Mesenchymal stem cell (in vitro differentiated cells and primary cell): Measurements from ENCODE around the gene SETDB2.

Source experiments
- DNase-seq: peaks from one replicate; pipeline ENCODE4 v3.0.0-alpha.2; 2013
- H2AFZ ChIP-seq: one replicate; pipeline ENCODE4 v1.6.1; 2013; ENCODE audit warnings: low read depth, mild to moderate bottlenecking, control low read depth, inconsistent platforms, low read length, moderate library complexity
- H2AK5ac ChIP-seq: 2 replicates; pipeline ENCODE4 v1.6.1; 2013; ENCODE audit warnings: low read length, moderate library complexity, mild to moderate bottlenecking, inconsistent platforms; ENCODE audit not compliant: severe bottlenecking
- H2BK120ac ChIP-seq: one replicate; pipeline ENCODE4 v1.6.1; 2013; ENCODE audit warnings: low read depth, mild to moderate bottlenecking, inconsistent platforms, low read length, moderate library complexity
- H2BK12ac ChIP-seq, 2 experiments: one replicate each; pipeline ENCODE4 v1.6.1; 2013; ENCODE audit warnings: inconsistent platforms in 2 of 2, low read length in 2 of 2, mild to moderate bottlenecking in 2 of 2, moderate library complexity in 2 of 2, control low read depth in 1 of 2
- H2BK15ac ChIP-seq: one replicate; pipeline ENCODE4 v1.6.1; 2013; ENCODE audit warnings: mild to moderate bottlenecking, low read depth, inconsistent platforms; ENCODE audit not compliant: poor library complexity, severe bottlenecking
- H2BK5ac ChIP-seq: 2 replicates; pipeline ENCODE4 v1.6.1; 2013; ENCODE audit warnings: low read depth, mild to moderate bottlenecking, low read length, control low read depth, inconsistent platforms; ENCODE audit not compliant: poor library complexity, severe bottlenecking
- H3K14ac ChIP-seq, 2 experiments: one replicate each; pipeline ENCODE4 v1.6.1; 2013; ENCODE audit warnings: inconsistent platforms in 2 of 2, low read length in 2 of 2, control low read depth in 1 of 2, mild to moderate bottlenecking in 1 of 2, moderate library complexity in 1 of 2
- H3K18ac ChIP-seq, 2 experiments: one replicate each; pipeline ENCODE4 v1.6.1; 2013; ENCODE audit warnings: inconsistent platforms in 2 of 2, low read length in 2 of 2, control low read depth in 1 of 2, low read depth in 1 of 2, mild to moderate bottlenecking in 1 of 2
- H3K23ac ChIP-seq, 2 experiments: one replicate each; pipeline ENCODE4 v1.6.1; 2013; ENCODE audit warnings: inconsistent platforms in 2 of 2, low read length in 2 of 2, mild to moderate bottlenecking in 2 of 2, moderate library complexity in 2 of 2, control low read depth in 1 of 2
- H3K27ac ChIP-seq: 2 replicates; pipeline ENCODE4 v1.5.1; 2013; ENCODE audit warnings: mild to moderate bottlenecking, moderate library complexity, low read length, control low read depth, inconsistent platforms; ENCODE audit not compliant: poor library complexity, severe bottlenecking
- H3K27me3 ChIP-seq, 2 experiments: 2 replicates each; pipeline versions ENCODE4 v1.6.1 to v1.7.0; 2013; ENCODE audit warnings: low read length in 2 of 2, mild to moderate bottlenecking in 2 of 2, moderate library complexity in 2 of 2, control low read depth in 1 of 2, inconsistent platforms in 1 of 2; ENCODE audit not compliant: control insufficient read depth in 1 of 2, insufficient read depth in 1 of 2
- H3K36me3 ChIP-seq, 2 experiments: 2 replicates each; pipeline versions ENCODE4 v1.6.1 to v1.7.0; 2013; ENCODE audit warnings: low read length in 2 of 2, control low read depth in 1 of 2, inconsistent platforms in 1 of 2, low read depth in 1 of 2, mild to moderate bottlenecking in 1 of 2; ENCODE audit not compliant: insufficient read depth in 2 of 2, control insufficient read depth in 1 of 2
- H3K4ac ChIP-seq, 2 experiments: one replicate each; pipeline ENCODE4 v1.6.1; 2013; ENCODE audit warnings: inconsistent platforms in 2 of 2, low read length in 2 of 2, mild to moderate bottlenecking in 2 of 2, moderate library complexity in 2 of 2, control low read depth in 1 of 2, low read depth in 1 of 2
- H3K4me1 ChIP-seq: 2 replicates; pipeline ENCODE4 v1.6.1; 2013; ENCODE audit warnings: low read depth, low read length, control low read depth; ENCODE audit not compliant: control insufficient read depth, insufficient read depth
- H3K4me2 ChIP-seq: 2 replicates; pipeline ENCODE4 v1.6.1; 2013; ENCODE audit warnings: low read length, mild to moderate bottlenecking, inconsistent platforms; ENCODE audit not compliant: poor library complexity, severe bottlenecking
- H3K4me3 ChIP-seq, 2 experiments: 2 replicates each; pipeline versions ENCODE4 v1.5.1 to v1.7.0; 2013; ENCODE audit warnings: low read length in 2 of 2, mild to moderate bottlenecking in 2 of 2, control low read depth in 1 of 2, low read depth in 1 of 2; ENCODE audit not compliant: insufficient read depth in 1 of 2
- H3K79me1 ChIP-seq: replicated peaks from 2 replicates; pipeline ENCODE4 v1.6.1; 2013; ENCODE audit warnings: mild to moderate bottlenecking, control low read depth, low read length, inconsistent platforms; ENCODE audit not compliant: poor library complexity, severe bottlenecking
- H3K9ac ChIP-seq: 2 replicates; pipeline ENCODE4 v1.7.0; 2013; ENCODE audit warnings: mild to moderate bottlenecking, low read length, moderate library complexity
- H3K9me3 ChIP-seq: 2 replicates; pipeline ENCODE4 v1.7.0; 2013; ENCODE audit warnings: mild to moderate bottlenecking, low read length; ENCODE audit not compliant: control insufficient read depth
- H4K8ac ChIP-seq: one replicate; pipeline ENCODE4 v1.6.1; 2013; ENCODE audit warnings: inconsistent platforms, mild to moderate bottlenecking, low read length, moderate library complexity
- H4K91ac ChIP-seq: one replicate; pipeline ENCODE4 v1.6.1; 2013; ENCODE audit warnings: mild to moderate bottlenecking, low read length, inconsistent platforms
- WGBS: methylation state at CpG from one replicate; pipeline ENCODE4 v1.1.7; 2013; ENCODE audit warnings: mixed read lengths; 5-methylcytosine and 5-hydroxymethylcytosine counted together

Gene SETDB2

GRCh38 chr13:49399801-49400472, 44.1 kb upstream of the SETDB2 start:
- H3K79me1 ChIP-seq: no peaks in the 10 kb centered on the region
- peaks cover 0 to 3% of the 10 kb centered on the region in 2 experiments for H3K36me3 ChIP-seq
- H2BK12ac ChIP-seq: no peak overlapping the region
- H3K4me1 ChIP-seq: no peaks in the 10 kb centered on the region
- no peak overlapping the region for H3K23ac ChIP-seq
- H3K4ac ChIP-seq: no peak overlapping the region
- no peak overlapping the region for H4K91ac ChIP-seq
- H3K4me3 ChIP-seq: peak overlapping the region in 1 of 2 experiments; percentile 2
- no peak overlapping the region for H4K8ac ChIP-seq
- no peak overlapping the region for H2BK15ac ChIP-seq
- H3K9ac ChIP-seq: no peak overlapping the region
- H2AFZ ChIP-seq: no peak overlapping the region
- H3K9me3 ChIP-seq: peaks cover 2% of the 10 kb centered on the region
- no peak overlapping the region for H2AK5ac ChIP-seq
- no peaks in the 10 kb centered on the region for H3K27me3 ChIP-seq
- no peak overlapping the region for H3K27ac ChIP-seq
- no peak overlapping the region for H2BK5ac ChIP-seq
- no peak overlapping the region for H3K18ac ChIP-seq
- H3K4me2 ChIP-seq: no peak overlapping the region
- H2BK120ac ChIP-seq: no peak overlapping the region
- no peak overlapping the region for H3K14ac ChIP-seq
- no peak for DNase-seq
- no CpG with 5 or more reads among the region's 1 CpG for WGBS

GRCh38 chr13:49400755-49401659, 43.1 kb upstream of the SETDB2 start:
- Histone ChIP-seq H3K36me3 (peaks cover 0 to 3% of the 10 kb centered on the region in 2 experiments), H3K14ac (no peak overlapping the region), H3K27ac (no peak overlapping the region), H3K9me3 (peaks cover 4% of the 10 kb centered on the region), H3K4me3 (peak overlapping the region in 1 of 2 experiments; percentile 63), H2AFZ (no peak overlapping the region), H4K8ac (no peak overlapping the region), H3K4me2 (no peak overlapping the region), H2BK120ac (no peak overlapping the region), H3K4ac (no peak overlapping the region), H4K91ac (no peak overlapping the region), H3K18ac (no peak overlapping the region), H2BK12ac (no peak overlapping the region), H3K27me3 (no peaks in the 10 kb centered on the region), H3K23ac (no peak overlapping the region), H2BK15ac (no peak overlapping the region), H2BK5ac (no peak overlapping the region), H2AK5ac (no peak overlapping the region), H3K79me1 (no peaks in the 10 kb centered on the region), H3K9ac (peak overlapping the region; percentile 81), H3K4me1 (no peaks in the 10 kb centered on the region)
- WGBS: 4% methylated on average over 4 of the region's 7 CpGs
- DNase-seq: peak; percentile 93

GRCh38 chr13:49403996-49404702, 39.9 kb upstream of the SETDB2 start:
- H3K18ac ChIP-seq: no peak overlapping the region

GRCh38 chr13:49404703-49405020, 39.4 kb upstream of the SETDB2 start:
- Histone ChIP-seq H3K27me3 (no peaks in the 10 kb centered on the region), H2AK5ac (no peak overlapping the region), H2BK15ac (no peak overlapping the region), H2BK5ac (no peak overlapping the region), H4K8ac (no peak overlapping the region), H3K79me1 (peaks cover 1% of the 10 kb centered on the region), H2BK12ac (no peak overlapping the region), H2AFZ (no peak overlapping the region), H3K9me3 (peaks cover 4% of the 10 kb centered on the region), H3K27ac (no peak overlapping the region), H2BK120ac (no peak overlapping the region), H3K9ac (no peak overlapping the region), H3K36me3 (peaks cover 0 to 3% of the 10 kb centered on the region in 2 experiments), H3K4me1 (no peaks in the 10 kb centered on the region), H3K4me2 (no peak overlapping the region), H3K4me3 (no peak overlapping the region), H3K23ac (no peak overlapping the region), H3K14ac (no peak overlapping the region), H3K18ac (no peak overlapping the region), H4K91ac (no peak overlapping the region), H3K4ac (no peak overlapping the region)
- no CpG with 5 or more reads among the region's 1 CpG for WGBS
- DNase-seq: no peak

More at GRCh38 chr13:49403996-49404702, 39.9 kb upstream of the SETDB2 start:
- Histone ChIP-seq H2BK12ac (no peak overlapping the region), H3K9me3 (peaks cover 4% of the 10 kb centered on the region), H2AFZ (no peak overlapping the region), H2AK5ac (no peak overlapping the region), H3K79me1 (peaks cover 1% of the 10 kb centered on the region), H2BK5ac (no peak overlapping the region), H3K9ac (no peak overlapping the region), H3K27ac (no peak overlapping the region), H3K23ac (no peak overlapping the region), H3K4me2 (no peak overlapping the region), H3K4me3 (no peak overlapping the region), H4K8ac (no peak overlapping the region), H3K36me3 (peaks cover 0 to 3% of the 10 kb centered on the region in 2 experiments), H3K4me1 (no peaks in the 10 kb centered on the region), H3K27me3 (no peaks in the 10 kb centered on the region), H3K4ac (no peak overlapping the region), H3K14ac (no peak overlapping the region), H2BK120ac (no peak overlapping the region), H2BK15ac (no peak overlapping the region), H4K91ac (no peak overlapping the region)
- 83% methylated on average over 6 of the region's 7 CpGs for WGBS
- DNase-seq: no peak
